Osteocyte (in vitro differentiated cells): ENCODE data around the gene ZNF69. TPM values are rescaled to one million over a fixed set of nuclear protein-coding genes. Genes with fewer than 3 reads are reported as not detected.
"Not testable (repeated sequence)": the region's sequence is repeated elsewhere in the genome, so short reads cannot be mapped to it uniquely, and the experiment has no call there.

ENCODE experiments used
- DNase-seq: peaks from one replicate; pipeline ENCODE4 v3.0.0; 2021; ENCODE audit warnings: mixed read lengths; ENCODE audit not compliant: unreplicated experiment; ENCODE audit errors: extremely low spot score
- H3K27ac Mint-ChIP-seq: one replicate; pipeline ENCODE4 v1.8.0; 2021; ENCODE audit warnings: mild to moderate bottlenecking, mixed read lengths; ENCODE audit not compliant: unreplicated experiment
- H3K27me3 Mint-ChIP-seq: one replicate; pipeline ENCODE4 v1.8.0; 2021; ENCODE audit warnings: mixed read lengths; ENCODE audit not compliant: unreplicated experiment
- H3K36me3 Mint-ChIP-seq: one replicate; pipeline ENCODE4 v1.8.0; 2021; ENCODE audit warnings: mixed read lengths; ENCODE audit not compliant: unreplicated experiment
- H3K4me1 Mint-ChIP-seq: one replicate; pipeline ENCODE4 v1.8.0; 2021; ENCODE audit warnings: mixed read lengths; ENCODE audit not compliant: unreplicated experiment
- H3K4me3 Mint-ChIP-seq: one replicate; pipeline ENCODE4 v1.8.0; 2021; ENCODE audit warnings: mild to moderate bottlenecking, moderate library complexity, mixed read lengths; ENCODE audit not compliant: unreplicated experiment
- H3K9me3 Mint-ChIP-seq: one replicate; pipeline ENCODE4 v1.8.0; 2021; ENCODE audit warnings: mixed read lengths; ENCODE audit not compliant: unreplicated experiment
- total RNA-seq: library from RNA; stranded (reverse); gene quantifications from 2 replicates; pipeline ENCODE4 v1.2.1, GENCODE V29; 2021
- TF ChIP-seq, protein P1 (sequence below): fragments of 200-600 bp; sonication (generic); IDR thresholded peaks from 2 replicates; pipeline ENCODE4 v1.5.0; 2021; ENCODE audit warnings: antibody characterized with exemption, mild to moderate bottlenecking, moderate library complexity

ZNF69 gene
- total RNA-seq, 1 donor from 2014 or later: 11.9 TPM

DNA sequence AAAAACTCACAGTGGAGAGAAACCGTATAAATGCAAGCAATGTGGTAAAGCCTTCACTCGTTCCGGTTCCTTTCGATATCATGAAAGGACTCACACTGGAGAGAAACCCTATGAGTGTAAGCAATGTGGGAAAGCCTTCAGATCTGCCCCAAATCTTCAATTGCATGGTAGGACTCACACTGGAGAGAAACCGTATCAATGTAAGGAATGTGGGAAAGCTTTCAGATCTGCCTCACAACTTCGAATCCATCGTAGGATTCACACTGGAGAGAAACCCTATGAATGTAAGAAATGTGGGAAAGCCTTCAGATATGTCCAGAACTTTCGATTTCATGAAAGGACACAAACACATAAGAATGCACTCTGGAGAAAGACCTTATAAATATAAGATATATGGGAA, 19.4 kb upstream of the ZNF69 start:
- peaks cover 20% of the 10 kb centered on the region for H3K36me3 Mint-ChIP-seq
- TF ChIP-seq, protein P1, sequence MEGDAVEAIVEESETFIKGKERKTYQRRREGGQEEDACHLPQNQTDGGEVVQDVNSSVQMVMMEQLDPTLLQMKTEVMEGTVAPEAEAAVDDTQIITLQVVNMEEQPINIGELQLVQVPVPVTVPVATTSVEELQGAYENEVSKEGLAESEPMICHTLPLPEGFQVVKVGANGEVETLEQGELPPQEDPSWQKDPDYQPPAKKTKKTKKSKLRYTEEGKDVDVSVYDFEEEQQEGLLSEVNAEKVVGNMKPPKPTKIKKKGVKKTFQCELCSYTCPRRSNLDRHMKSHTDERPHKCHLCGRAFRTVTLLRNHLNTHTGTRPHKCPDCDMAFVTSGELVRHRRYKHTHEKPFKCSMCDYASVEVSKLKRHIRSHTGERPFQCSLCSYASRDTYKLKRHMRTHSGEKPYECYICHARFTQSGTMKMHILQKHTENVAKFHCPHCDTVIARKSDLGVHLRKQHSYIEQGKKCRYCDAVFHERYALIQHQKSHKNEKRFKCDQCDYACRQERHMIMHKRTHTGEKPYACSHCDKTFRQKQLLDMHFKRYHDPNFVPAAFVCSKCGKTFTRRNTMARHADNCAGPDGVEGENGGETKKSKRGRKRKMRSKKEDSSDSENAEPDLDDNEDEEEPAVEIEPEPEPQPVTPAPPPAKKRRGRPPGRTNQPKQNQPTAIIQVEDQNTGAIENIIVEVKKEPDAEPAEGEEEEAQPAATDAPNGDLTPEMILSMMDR: no peak
- H3K4me1 Mint-ChIP-seq: no peaks in the 10 kb centered on the region
- no peak overlapping the region for H3K4me3 Mint-ChIP-seq
- peaks cover 42% of the 10 kb centered on the region for H3K9me3 Mint-ChIP-seq
- H3K27ac Mint-ChIP-seq: no peak overlapping the region
- H3K27me3 Mint-ChIP-seq: no peaks in the 10 kb centered on the region
- no peak for DNase-seq

DNA sequence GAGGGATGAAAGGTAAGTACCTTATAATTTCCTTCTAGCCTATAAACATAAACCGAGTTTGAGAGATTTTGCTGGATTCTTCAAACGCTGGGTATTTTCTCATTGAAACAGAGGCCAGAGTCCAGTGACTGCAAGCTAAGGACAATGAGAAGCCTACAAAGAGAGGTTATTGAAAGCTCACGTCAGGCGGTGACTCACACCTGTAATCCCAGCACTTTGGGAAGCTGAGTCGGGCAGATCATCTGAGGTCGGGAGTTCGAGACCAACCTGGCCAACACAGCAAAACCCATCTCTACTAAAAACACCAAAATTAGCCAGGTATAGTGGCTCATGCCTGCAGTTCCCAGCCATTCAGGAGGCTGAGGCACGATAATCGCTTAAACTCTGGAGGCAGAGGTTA, 15.0 kb upstream of the ZNF69 start:
- no peaks in the 10 kb centered on the region for H3K4me1 Mint-ChIP-seq
- no peak overlapping the region for H3K4me3 Mint-ChIP-seq
- peaks cover 21% of the 10 kb centered on the region for H3K9me3 Mint-ChIP-seq
- TF ChIP-seq, protein P1: no peak
- no peaks in the 10 kb centered on the region for H3K27me3 Mint-ChIP-seq
- H3K27ac Mint-ChIP-seq: no peak overlapping the region
- H3K36me3 Mint-ChIP-seq: peaks cover 12% of the 10 kb centered on the region
- no peak for DNase-seq

DNA sequence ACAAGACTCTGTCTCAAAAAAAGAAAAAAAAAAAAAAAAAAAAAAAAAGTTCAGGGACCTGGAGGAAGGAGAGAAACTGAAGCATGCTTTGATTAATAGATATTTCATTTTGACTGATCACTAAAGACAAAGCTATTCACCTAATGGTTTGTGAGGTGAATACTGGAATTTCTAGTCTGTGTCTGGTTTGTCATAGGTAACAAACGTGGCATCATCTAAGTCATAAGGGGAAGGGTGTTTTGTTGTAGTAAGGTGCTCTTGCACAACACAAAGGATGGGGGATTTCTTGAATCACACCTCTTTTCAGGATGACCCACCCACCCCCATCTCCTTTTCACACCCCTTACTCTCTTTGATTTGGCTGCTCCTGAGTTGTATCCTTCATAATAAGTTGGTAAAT, 13.8 kb upstream of the ZNF69 start:
- no peaks in the 10 kb centered on the region for H3K4me1 Mint-ChIP-seq
- no peak overlapping the region for H3K4me3 Mint-ChIP-seq
- H3K9me3 Mint-ChIP-seq: peaks cover 12% of the 10 kb centered on the region
- H3K27ac Mint-ChIP-seq: no peak overlapping the region
- no peaks in the 10 kb centered on the region for H3K27me3 Mint-ChIP-seq
- TF ChIP-seq, protein P1: no peak
- H3K36me3 Mint-ChIP-seq: peaks cover 4% of the 10 kb centered on the region
- no peak for DNase-seq

DNA sequence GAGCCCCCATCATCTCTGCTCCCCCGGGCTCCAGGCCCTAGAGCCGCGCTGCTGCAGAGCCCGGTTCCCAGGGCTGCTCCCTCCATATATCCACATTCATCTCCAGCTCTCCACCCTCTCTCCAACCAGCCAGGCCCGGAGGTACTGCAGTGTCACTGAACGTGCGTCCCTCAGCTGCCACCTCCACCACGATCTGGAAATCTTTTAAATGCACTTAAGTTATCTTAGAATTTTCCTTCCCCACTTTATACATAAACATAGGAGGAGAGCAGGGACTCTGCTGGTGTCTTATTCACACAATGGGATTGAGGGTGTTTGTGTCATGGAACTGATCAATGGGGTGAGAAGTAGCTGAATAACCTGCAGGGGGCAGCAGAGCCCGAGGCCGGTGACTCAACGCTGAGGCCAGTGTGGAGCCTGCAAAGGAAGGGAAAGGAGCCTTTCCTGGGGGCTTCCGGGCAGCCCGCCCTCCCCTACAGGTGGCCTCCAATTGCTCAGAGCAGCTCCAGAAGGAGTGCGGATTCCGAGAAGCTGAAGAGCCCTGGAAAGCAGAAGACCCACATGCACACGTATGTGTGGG, 7.8 kb upstream of the ZNF69 start:
- H3K27me3 Mint-ChIP-seq: peaks cover 17% of the 10 kb centered on the region
- not testable (repeated sequence) for DNase-seq, H3K27ac Mint-ChIP-seq, H3K4me1 Mint-ChIP-seq, H3K4me3 Mint-ChIP-seq, H3K36me3 Mint-ChIP-seq, H3K9me3 Mint-ChIP-seq
- TF ChIP-seq, protein P1: peak; percentile 45

DNA sequence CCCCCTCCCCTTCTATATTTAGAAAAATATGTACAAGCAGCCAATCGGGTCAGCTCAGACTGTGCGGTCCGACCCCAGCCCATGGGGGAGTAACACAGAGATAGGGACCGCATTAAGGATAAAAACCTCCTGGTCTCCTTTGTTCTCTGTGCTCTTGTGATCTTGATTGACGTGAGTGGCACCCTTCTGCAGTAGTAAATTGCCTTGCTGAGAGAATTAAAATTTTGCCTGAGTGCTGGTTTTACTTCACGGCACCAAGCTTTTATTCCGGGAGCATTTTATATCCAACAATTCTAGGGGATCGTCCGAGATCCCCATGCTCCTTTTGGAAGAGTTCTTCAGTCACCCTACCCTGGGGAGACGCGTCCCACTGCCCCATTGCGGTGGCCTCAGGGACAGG, 7.0 kb upstream of the ZNF69 start:
- Mint-ChIP-seq H3K4me3 (no peak overlapping the region), H3K27ac (no peak overlapping the region), H3K27me3 (peaks cover 17% of the 10 kb centered on the region), H3K9me3 (no peaks in the 10 kb centered on the region), H3K4me1 (no peaks in the 10 kb centered on the region), H3K36me3 (no peaks in the 10 kb centered on the region)
- TF ChIP-seq, protein P1: no peak
- no peak for DNase-seq
